WERI-Rb-1 (cell line): ENCODE results near the gene VWA5A.

Experiments used
- DNase-seq: peaks from one replicate; pipeline ENCODE4 v3.0.0-alpha.2; 2020
- H3K27ac ChIP-seq: fragments of 250-450 bp; sonication (Bioruptor Pico); 2 replicates; pipeline ENCODE4 v1.5.1; 2020; ENCODE audit warnings: mild to moderate bottlenecking, moderate library complexity
- H3K27me3 ChIP-seq: fragments of 250-450 bp; sonication (Bioruptor Pico); 2 replicates; pipeline ENCODE4 v1.5.1; 2021; ENCODE audit warnings: mild to moderate bottlenecking, low read depth, moderate library complexity; ENCODE audit not compliant: insufficient read depth, severe bottlenecking
- H3K36me3 ChIP-seq: fragments of 250-450 bp; sonication (Bioruptor Pico); 2 replicates; pipeline ENCODE4 v1.5.1; 2020; ENCODE audit warnings: mild to moderate bottlenecking, moderate library complexity
- H3K4me3 ChIP-seq: 2 replicates; pipeline ENCODE4 v1.5.1; 2011; ENCODE audit warnings: low read depth, mild to moderate bottlenecking, control low read depth, low read length
- H3K9me3 ChIP-seq: fragments of 250-450 bp; sonication (Bioruptor Pico); 2 replicates; pipeline ENCODE4 v1.5.1; 2021; ENCODE audit warnings: mild to moderate bottlenecking, moderate library complexity; ENCODE audit not compliant: severe bottlenecking
- TF ChIP-seq, protein P1 (sequence below): IDR thresholded peaks from 2 replicates; pipeline ENCODE4 v1.5.1; 2011; ENCODE audit warnings: low read depth, mild to moderate bottlenecking, control low read depth, inconsistent platforms, low read length

The VWA5A gene

DNA sequence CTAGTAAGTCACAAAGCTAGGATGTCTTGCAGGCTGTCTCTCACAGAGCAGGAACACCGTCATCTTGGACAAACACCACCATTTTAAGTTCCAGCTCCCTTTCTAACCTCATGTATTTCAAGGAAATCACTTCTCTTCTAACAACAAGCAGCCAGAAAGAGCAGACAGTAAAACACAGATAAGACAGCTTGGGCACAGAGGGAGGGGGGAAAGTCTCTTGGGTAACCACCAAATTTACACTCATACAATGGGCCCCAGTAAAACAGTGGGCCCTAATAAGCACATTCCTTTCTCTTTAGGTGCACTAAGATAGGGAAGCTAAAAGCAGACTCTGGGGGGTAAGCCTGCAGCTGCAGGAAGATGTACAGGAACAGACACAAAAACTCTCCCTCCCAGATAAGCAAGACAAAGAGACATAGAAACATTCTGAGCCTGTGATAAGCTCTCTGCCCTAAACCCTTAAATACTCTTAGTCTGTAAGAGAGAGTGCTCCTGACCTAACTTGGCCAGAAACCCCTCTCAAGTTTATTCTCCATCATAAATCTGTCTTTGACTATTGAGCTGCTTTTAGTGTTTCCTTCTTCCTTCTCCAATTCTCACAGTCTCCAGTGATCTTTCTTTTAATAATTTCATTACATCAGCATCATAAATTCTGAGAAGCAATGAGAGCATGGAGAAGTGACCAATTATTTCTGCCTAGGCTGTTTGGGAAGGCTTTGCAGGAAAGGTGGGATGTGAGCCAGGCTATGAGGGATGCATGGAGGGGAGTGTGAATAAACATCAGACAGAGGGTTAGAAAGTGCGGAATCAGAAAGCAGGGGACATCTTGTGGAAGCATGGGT lies 75.3 kb downstream of the VWA5A start:
- TF ChIP-seq, protein P1, sequence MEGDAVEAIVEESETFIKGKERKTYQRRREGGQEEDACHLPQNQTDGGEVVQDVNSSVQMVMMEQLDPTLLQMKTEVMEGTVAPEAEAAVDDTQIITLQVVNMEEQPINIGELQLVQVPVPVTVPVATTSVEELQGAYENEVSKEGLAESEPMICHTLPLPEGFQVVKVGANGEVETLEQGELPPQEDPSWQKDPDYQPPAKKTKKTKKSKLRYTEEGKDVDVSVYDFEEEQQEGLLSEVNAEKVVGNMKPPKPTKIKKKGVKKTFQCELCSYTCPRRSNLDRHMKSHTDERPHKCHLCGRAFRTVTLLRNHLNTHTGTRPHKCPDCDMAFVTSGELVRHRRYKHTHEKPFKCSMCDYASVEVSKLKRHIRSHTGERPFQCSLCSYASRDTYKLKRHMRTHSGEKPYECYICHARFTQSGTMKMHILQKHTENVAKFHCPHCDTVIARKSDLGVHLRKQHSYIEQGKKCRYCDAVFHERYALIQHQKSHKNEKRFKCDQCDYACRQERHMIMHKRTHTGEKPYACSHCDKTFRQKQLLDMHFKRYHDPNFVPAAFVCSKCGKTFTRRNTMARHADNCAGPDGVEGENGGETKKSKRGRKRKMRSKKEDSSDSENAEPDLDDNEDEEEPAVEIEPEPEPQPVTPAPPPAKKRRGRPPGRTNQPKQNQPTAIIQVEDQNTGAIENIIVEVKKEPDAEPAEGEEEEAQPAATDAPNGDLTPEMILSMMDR, result no peak
- Histone ChIP-seq H3K4me3 (no peak overlapping the region; the same call in 1 of the 2 replicates), H3K36me3 (no peaks in the 10 kb centered on the region), H3K9me3 (no peaks in the 10 kb centered on the region), H3K27me3 (peaks cover 18% of the 10 kb centered on the region), H3K27ac (no peak overlapping the region)
- no peak for DNase-seq

DNA sequence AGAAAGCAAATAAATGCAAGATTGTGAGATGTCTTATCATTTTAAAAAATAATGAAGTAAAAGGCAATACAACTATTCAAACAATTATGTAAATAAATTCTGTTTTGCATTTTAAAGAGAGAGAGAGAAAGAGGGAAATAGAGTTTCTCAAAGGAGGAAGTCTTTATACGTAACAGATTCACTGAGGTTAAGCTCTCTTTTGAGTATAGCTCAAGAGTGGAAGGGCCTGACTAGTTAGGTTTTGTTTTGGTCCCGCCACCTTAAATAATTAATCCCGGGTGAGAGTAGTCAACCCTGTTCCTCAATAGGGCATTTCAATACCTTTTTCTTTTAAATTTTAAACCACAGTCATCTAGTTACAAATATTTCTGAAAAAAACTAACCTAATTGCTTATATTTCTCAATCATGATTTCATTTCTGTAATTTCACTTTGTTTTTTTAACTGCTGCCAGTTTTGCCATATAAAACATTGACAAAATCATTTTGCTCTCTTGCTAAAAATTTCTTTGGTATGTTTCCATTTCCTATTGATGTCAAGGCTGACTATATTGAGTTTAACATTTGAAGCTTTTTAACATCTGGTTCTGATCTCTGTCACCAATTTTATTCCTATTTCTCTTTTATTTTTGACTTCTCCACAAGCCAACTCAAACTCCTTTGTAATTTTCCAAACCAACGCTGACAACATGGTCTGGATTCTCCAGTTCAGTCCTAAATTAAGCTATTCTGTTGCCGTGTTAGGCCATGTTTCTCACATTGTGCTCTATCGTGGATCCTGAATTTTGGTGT lies 78.2 kb downstream of the VWA5A start:
- Histone ChIP-seq H3K4me3 (no peak overlapping the region), H3K27ac (no peak overlapping the region), H3K36me3 (no peaks in the 10 kb centered on the region), H3K9me3 (no peaks in the 10 kb centered on the region), H3K27me3 (peaks cover 10% of the 10 kb centered on the region)
- TF ChIP-seq, protein P1, result no peak
- DNase-seq, result no peak

DNA sequence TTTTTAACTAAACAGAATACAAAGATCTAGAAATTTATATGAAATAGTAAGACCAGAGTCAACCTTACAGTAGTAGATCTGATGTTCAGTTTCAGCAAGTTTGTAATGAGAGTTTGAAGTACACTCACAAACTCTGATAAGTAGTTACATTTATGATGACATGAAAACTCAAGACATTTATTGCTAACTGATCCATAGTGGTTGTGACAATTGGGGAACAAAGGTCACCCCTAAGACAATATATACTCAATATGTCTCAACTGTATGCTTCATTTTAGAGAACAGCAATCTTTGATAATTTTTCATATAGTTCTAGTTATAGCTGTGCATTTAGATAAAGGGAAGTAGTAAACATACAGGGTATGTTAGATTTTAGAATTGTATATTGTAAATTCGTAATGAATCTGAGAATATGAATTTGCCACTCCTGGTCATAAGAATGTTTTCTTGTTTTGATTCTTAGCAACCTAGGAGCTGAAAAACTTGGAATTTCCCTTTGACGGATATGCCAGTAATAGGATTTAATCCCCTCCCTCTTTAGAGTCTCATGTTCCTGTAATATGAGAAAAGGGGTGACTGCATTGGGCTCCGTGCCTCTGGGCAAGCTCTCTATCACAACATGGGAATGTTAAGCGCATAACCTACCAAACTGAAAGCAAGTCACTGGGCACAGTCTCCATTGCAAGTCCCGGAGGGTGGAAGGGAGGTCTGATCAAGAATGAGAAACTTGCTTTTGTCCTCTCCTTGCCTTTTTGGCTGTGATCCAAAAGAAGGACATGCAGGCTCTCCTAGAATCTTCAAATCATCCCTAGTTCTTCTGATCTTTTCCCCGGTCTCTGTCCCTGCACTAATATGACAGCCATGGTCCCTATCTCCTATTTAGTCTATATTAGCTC lies 79.3 kb downstream of the VWA5A start:
- H3K27ac ChIP-seq, result no peak overlapping the region
- TF ChIP-seq, protein P1, result no peak
- no peaks in the 10 kb centered on the region for H3K9me3 ChIP-seq
- no peak overlapping the region for H3K4me3 ChIP-seq
- H3K36me3 ChIP-seq, result no peaks in the 10 kb centered on the region
- H3K27me3 ChIP-seq, result no peaks in the 10 kb centered on the region
- DNase-seq, result no peak

DNA sequence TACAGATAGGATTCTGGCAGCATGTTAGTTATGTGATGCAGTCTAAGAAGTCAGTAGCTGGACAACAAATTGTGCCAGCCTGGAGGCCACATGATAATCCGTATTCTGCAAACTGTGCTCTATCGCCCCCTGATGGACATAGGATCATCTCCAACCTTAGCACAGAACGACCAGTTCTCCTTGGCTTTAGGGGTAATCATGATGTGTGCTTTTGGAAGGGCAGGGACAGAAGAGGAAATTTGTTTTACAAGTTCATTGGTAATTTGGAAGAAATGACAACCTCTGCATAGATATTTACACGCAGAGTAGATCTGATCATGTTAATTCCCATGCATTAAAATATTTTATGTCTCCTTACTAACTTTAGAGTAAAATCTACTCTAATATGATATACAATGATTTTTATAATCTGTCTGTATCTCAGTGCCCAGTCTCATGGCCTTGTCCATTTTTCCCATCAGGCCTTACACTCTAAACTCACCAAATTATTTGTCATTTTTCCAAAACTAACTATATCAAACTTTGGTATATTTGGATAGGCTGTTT lies 80.0 kb downstream of the VWA5A start:
- Histone ChIP-seq H3K27ac (no peak overlapping the region), H3K27me3 (no peaks in the 10 kb centered on the region), H3K9me3 (no peaks in the 10 kb centered on the region), H3K4me3 (no peak overlapping the region), H3K36me3 (no peaks in the 10 kb centered on the region)
- peak; percentile 62 for DNase-seq
- TF ChIP-seq, protein P1, result peak; percentile 83
